Kidney (tissue), 14 donors: ENCODE measurements around the gene FHOD3. TPM values are rescaled to one million over a fixed set of nuclear protein-coding genes. Genes with fewer than 3 reads are reported as not detected.

Source experiments
- DNase-seq, 5 donors: peaks; one replicate each; pipeline ENCODE4 v3.0.0-alpha.2; 2013 to 2020
- FAIRE-seq: peaks from 2 replicates; lab custom pipeline; 2012; peaks lifted over from hg19 to GRCh38; lab: Jason Lieb, UNC
- H3K27ac ChIP-seq, 2 donors: one replicate each; pipeline ENCODE4 v1.7.0; 2013; ENCODE audit warnings: low read depth in 2 of 2, low read length in 2 of 2, inconsistent platforms in 1 of 2
- H3K27me3 ChIP-seq: one replicate; pipeline ENCODE4 v1.7.1; 2013; ENCODE audit warnings: low read length, inconsistent platforms; ENCODE audit not compliant: control insufficient read depth, insufficient read depth
- H3K36me3 ChIP-seq, 3 donors: one replicate each; pipeline versions ENCODE4 v1.7.0 to v1.7.1; 2013; ENCODE audit warnings: low read length in 3 of 3, control low read depth in 1 of 3, inconsistent platforms in 1 of 3; ENCODE audit not compliant: insufficient read depth in 3 of 3, control insufficient read depth in 2 of 3
- H3K4me1 ChIP-seq, 3 donors: one replicate each; pipeline versions ENCODE4 v1.7.0 to v1.7.1; 2013; ENCODE audit warnings: low read length in 3 of 3, inconsistent platforms in 1 of 3, low read depth in 1 of 3; ENCODE audit not compliant: control insufficient read depth in 2 of 3, insufficient read depth in 2 of 3
- H3K4me3 ChIP-seq, 3 donors: one replicate each; pipeline versions ENCODE4 v1.7.0 to v1.8.1; 2013; ENCODE audit warnings: low read length in 3 of 3, control low read depth in 1 of 3, inconsistent platforms in 1 of 3
- H3K9ac ChIP-seq, 3 donors: one replicate each; pipeline versions ENCODE4 v1.7.0 to v1.7.1; 2013; ENCODE audit warnings: low read length in 3 of 3, control low read depth in 1 of 3, inconsistent platforms in 1 of 3
- H3K9me3 ChIP-seq, 3 donors: one replicate each; pipeline versions ENCODE4 v1.7.0 to v1.7.1; 2013; ENCODE audit warnings: low read length in 3 of 3, control low read depth in 1 of 3, inconsistent platforms in 1 of 3; ENCODE audit not compliant: control insufficient read depth in 2 of 3, insufficient read depth in 1 of 3
- intact Hi-C: fragments of 100-400 bp; cut with DNase I; formaldehyde crosslinking; loops from one replicate; pipeline ENCODE4 v1.11.1; 2022
- polyA plus RNA-seq: library from polyadenylated mRNA; stranded (reverse); fragments of 350-450 nt; fragmentation: Illumina TruSeq; extraction: RNeasy Lipid Tissue Mini Kit (QIAGEN cat#74804); gene quantifications from one replicate; pipeline ENCODE4 v1.2.3, GENCODE V29; 2014; ENCODE audit warnings: low read depth, low replicate concordance; ENCODE audit not compliant: insufficient read depth
- total RNA-seq: library from RNA; stranded (reverse); fragmentation: NEBNext Ultra II Directional; extraction: Animal tissue kit (Norgen Biotek cat#: 25700); gene quantifications from one replicate; pipeline ENCODE4 v1.2.1, GENCODE V29; 2021
- TF ChIP-seq, protein P1 (sequence below): IDR thresholded peaks from 3 replicates; pipeline ENCODE4 v1.5.1; 2012; ENCODE audit warnings: mild to moderate bottlenecking, moderate library complexity, borderline replicate concordance; ENCODE audit not compliant: insufficient read depth; ENCODE audit errors: extremely low read depth
- donor health status: control.
- donor health status: control.
- donor health status: control.
- donor health status: control.
- donor health status: control.
- donor health status: DM: yes; HTN: yes; CAD: no.
- donor health status: Normal renal cell carcinoma (clear cell type).

The FHOD3 gene
- total and polyA plus RNA-seq, 2 donors from 2014 or later, result 21.5 to 28.0 TPM

DNA sequence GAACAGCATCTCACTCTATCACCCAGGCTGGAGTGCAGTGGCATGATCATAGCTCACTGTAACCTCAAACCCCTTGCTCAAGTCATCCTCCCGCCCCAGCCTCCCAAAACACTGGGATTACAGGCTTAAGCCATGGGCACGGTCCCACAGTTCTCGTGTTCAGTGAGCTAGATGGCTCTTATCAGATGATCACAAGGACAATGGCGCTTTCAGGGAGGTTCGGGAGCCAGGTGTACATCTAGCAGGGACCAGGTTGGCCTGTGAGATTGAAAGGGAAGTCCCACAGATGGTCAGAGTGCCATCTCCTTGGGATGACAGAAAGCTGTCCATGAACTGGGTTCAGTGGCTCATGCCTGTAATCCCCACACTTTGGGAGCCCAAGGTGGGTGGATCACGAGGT is 14.1 kb upstream of the FHOD3 start:
- Histone ChIP-seq H3K9me3 (no peaks in the 10 kb centered on the region), H3K4me3 (no peak overlapping the region), H3K27me3 (no peaks in the 10 kb centered on the region), H3K9ac (no peak overlapping the region), H3K4me1 (peaks cover 0 to 3% (median 0%) of the 10 kb centered on the region in 3 donors), H3K36me3 (no peaks in the 10 kb centered on the region), H3K27ac (no peak overlapping the region)
- FAIRE-seq (no peak), DNase-seq (no peak)
- TF ChIP-seq, protein P1, sequence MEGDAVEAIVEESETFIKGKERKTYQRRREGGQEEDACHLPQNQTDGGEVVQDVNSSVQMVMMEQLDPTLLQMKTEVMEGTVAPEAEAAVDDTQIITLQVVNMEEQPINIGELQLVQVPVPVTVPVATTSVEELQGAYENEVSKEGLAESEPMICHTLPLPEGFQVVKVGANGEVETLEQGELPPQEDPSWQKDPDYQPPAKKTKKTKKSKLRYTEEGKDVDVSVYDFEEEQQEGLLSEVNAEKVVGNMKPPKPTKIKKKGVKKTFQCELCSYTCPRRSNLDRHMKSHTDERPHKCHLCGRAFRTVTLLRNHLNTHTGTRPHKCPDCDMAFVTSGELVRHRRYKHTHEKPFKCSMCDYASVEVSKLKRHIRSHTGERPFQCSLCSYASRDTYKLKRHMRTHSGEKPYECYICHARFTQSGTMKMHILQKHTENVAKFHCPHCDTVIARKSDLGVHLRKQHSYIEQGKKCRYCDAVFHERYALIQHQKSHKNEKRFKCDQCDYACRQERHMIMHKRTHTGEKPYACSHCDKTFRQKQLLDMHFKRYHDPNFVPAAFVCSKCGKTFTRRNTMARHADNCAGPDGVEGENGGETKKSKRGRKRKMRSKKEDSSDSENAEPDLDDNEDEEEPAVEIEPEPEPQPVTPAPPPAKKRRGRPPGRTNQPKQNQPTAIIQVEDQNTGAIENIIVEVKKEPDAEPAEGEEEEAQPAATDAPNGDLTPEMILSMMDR, result no peak
- intact Hi-C loops, result loop anchor here (10.0 kb wide), 2 partner anchors 189 to 269 kb away; no protein-coding TSS in a partner anchor

DNA sequence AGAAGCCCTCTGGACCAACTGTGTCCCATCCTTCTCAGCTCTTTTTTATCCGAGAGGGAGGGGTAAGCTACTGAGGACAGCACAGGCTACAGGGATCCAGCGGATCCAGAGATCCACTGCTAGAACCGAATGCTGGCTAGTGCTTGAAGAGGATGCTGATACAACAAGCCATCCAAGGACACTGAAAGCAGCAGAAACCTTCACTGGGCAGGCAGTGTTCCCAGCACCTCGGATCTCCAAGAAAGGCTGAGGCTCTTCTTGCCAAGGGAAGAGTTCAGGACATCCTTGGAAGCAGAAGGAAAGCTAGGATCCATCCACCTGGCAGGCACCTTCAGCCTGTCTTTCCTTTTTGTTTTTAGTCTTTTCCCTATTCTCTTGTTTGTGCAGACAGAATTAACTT is 13.2 kb upstream of the FHOD3 start:
- Histone ChIP-seq H3K27me3 (no peaks in the 10 kb centered on the region), H3K9ac (no peak overlapping the region), H3K4me3 (no peak overlapping the region), H3K36me3 (no peaks in the 10 kb centered on the region), H3K4me1 (peaks cover 0 to 3% (median 0%) of the 10 kb centered on the region in 3 donors), H3K27ac (no peak overlapping the region), H3K9me3 (no peaks in the 10 kb centered on the region)
- intact Hi-C loops, result loop anchor here (10.0 kb wide), 2 partner anchors 189 to 269 kb away; no protein-coding TSS in a partner anchor
- DNase-seq, result no peak
- TF ChIP-seq, protein P1, result no peak
- no peak for FAIRE-seq

DNA sequence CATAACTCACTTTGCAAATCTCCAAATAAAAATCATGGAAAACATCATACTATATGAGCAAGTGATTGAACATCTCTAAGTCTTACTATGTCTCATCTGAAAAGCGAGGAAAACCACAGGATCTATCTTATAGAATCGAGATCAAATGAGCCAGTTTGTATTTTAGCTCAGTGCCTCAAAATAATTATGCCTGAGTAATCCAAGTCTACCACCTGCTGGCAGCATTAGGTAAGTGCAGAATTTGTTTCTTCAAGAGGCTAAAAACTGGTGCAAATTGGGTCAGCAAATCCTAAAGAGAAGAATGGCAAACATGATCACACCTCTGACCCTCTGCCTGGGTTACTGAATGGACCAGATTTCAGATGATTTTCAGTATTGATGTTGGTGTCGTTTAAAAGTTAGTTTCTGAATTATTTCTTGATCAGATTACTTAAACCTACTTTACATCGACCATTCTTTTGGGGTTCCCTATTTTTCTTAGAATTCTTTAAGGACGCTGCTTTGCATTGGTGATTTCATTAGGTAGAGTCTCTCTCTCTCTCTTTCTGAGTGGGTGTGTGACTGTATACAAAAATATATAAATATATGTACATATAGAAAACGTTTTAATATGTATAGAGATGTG is 12.7 kb upstream of the FHOD3 start:
- H3K9me3 ChIP-seq, result no peaks in the 10 kb centered on the region
- no peak overlapping the region for H3K9ac ChIP-seq
- intact Hi-C loops, result loop anchor here (10.0 kb wide), 2 partner anchors 190 to 270 kb away; no protein-coding TSS in a partner anchor
- no peak overlapping the region for H3K27ac ChIP-seq
- H3K4me1 ChIP-seq, result peaks cover 0 to 3% (median 0%) of the 10 kb centered on the region in 3 donors
- TF ChIP-seq, protein P1, result peak; percentile 91
- H3K36me3 ChIP-seq, result no peaks in the 10 kb centered on the region
- DNase-seq (peak in 3 of 5 donors; percentile 35 to 88 (median 78)), FAIRE-seq (peak; percentile 95)
- H3K27me3 ChIP-seq, result no peaks in the 10 kb centered on the region
- no peak overlapping the region for H3K4me3 ChIP-seq
